Endothelial cell of umbilical vein (primary cell): Measurements from ENCODE around the gene USP34. TPM values are rescaled to one million over a fixed set of nuclear protein-coding genes. Genes with fewer than 3 reads are reported as not detected.

Source experiments
- BruUV-seq: library from RNA; stranded (reverse); fragments of 400-500 nt; replicated peaks from 2 replicates; lab custom pipeline; 2021; lab: Mats Ljungman, UMichigan
- CTCF ChIA-PET: fragments of 300-600, 350-600 bp; sonication (Branson Sonifier 250); formaldehyde crosslinking; loops from one replicate; lab custom pipeline; 2021; ENCODE audit warnings: antibody characterized with exemption, inconsistent platforms; lab: Charles Lee
- POLR2A ChIA-PET: fragments of 300-600, 350-600 bp; sonication (Branson Sonifier 250); formaldehyde crosslinking; loops from one replicate; lab custom pipeline; 2021; ENCODE audit warnings: antibody characterized with exemption, inconsistent platforms; lab: Charles Lee
- DNase-seq: peaks from one replicate; pipeline ENCODE4 v3.0.0-alpha.2; 2011; ENCODE audit warnings: low read depth, low spot score
- FAIRE-seq: peaks from 2 replicates; lab custom pipeline; 2011; peaks lifted over from hg19 to GRCh38; lab: Jason Lieb, UNC
- H2AFZ ChIP-seq: 2 replicates; pipeline ENCODE4 v1.6.0; 2012; ENCODE audit warnings: low read depth, low read length, control low read depth, inconsistent platforms
- H3K27ac ChIP-seq: 2 replicates; pipeline ENCODE4 v1.5.1; 2011; ENCODE audit warnings: low read depth, mild to moderate bottlenecking, control low read depth, low read length, moderate library complexity; ENCODE audit not compliant: insufficient read depth
- H3K27me3 ChIP-seq, 2 experiments: 2 replicates each; pipeline versions ENCODE4 v1.6.0 to v1.6.1; 2011; ENCODE audit warnings: low read length in 2 of 2, mixed read lengths in 1 of 2; ENCODE audit not compliant: control insufficient read depth in 2 of 2, insufficient read depth in 2 of 2
- H3K36me3 ChIP-seq, 2 experiments: 2 replicates in 1 of 2; 3 replicates in 1 of 2; pipeline ENCODE4 v1.5.1; 2011; ENCODE audit warnings: low read length in 2 of 2, mild to moderate bottlenecking in 1 of 2, moderate library complexity in 1 of 2; ENCODE audit not compliant: control insufficient read depth in 2 of 2, insufficient read depth in 2 of 2; ENCODE audit errors: extremely low read depth in 1 of 2
- H3K4me1 ChIP-seq: 3 replicates; pipeline ENCODE4 v1.5.1; 2011; ENCODE audit warnings: mild to moderate bottlenecking, low read length; ENCODE audit not compliant: control insufficient read depth, insufficient read depth; ENCODE audit errors: extremely low read depth
- H3K4me2 ChIP-seq: 2 replicates; pipeline ENCODE4 v1.6.1; 2011; ENCODE audit warnings: low read length, control low read depth, mixed read lengths; ENCODE audit not compliant: insufficient read depth
- H3K4me3 ChIP-seq, 3 experiments: fragments of 200-600 bp in 1 of 3; sonication (generic), shearing (Covaris generic) in 1 of 3; replicated peaks in 1 of 3; 2 replicates each; pipeline ENCODE4 v1.5.1; 2011 to 2016; ENCODE audit warnings: control low read depth in 3 of 3, low read length in 3 of 3, mild to moderate bottlenecking in 2 of 3, inconsistent platforms in 1 of 3, low read depth in 1 of 3, moderate library complexity in 1 of 3; ENCODE audit not compliant: insufficient read depth in 1 of 3
- H3K79me2 ChIP-seq: 2 replicates; pipeline ENCODE4 v1.6.0; 2012; ENCODE audit warnings: low read length, inconsistent platforms; ENCODE audit not compliant: control insufficient read depth, insufficient read depth
- H3K9ac ChIP-seq: replicated peaks from 2 replicates; pipeline ENCODE3; 2011; ENCODE audit warnings: low read length, control low read depth; ENCODE audit not compliant: insufficient read depth; ENCODE audit errors: extremely low read depth
- H3K9me1 ChIP-seq: replicated peaks from 3 replicates; pipeline ENCODE4 v1.6.0; 2011; ENCODE audit warnings: mild to moderate bottlenecking, low read length; ENCODE audit not compliant: control insufficient read depth, insufficient read depth; ENCODE audit errors: extremely low read depth
- H3K9me3 ChIP-seq: replicated peaks from 2 replicates; pipeline ENCODE4 v1.5.1; 2012; ENCODE audit warnings: low read length, inconsistent platforms; ENCODE audit not compliant: control insufficient read depth, insufficient read depth
- H4K20me1 ChIP-seq: replicated peaks from 2 replicates; pipeline ENCODE3; 2011; ENCODE audit warnings: mild to moderate bottlenecking, low read length; ENCODE audit not compliant: control insufficient read depth, insufficient read depth; ENCODE audit errors: extremely low read depth
- EZH2 ChIP-seq: IDR thresholded peaks from 2 replicates; pipeline ENCODE4 v1.6.1; 2012; ENCODE audit warnings: borderline replicate concordance, low read depth, mild to moderate bottlenecking, moderate library complexity, low read length, inconsistent platforms; ENCODE audit not compliant: severe bottlenecking
- FOS ChIP-seq: IDR thresholded peaks from 2 replicates; pipeline ENCODE4 v1.6.1; 2011; ENCODE audit warnings: mild to moderate bottlenecking, low read length, moderate library complexity, borderline replicate concordance; ENCODE audit not compliant: insufficient read depth
- GATA2 ChIP-seq: IDR thresholded peaks from 2 replicates; pipeline ENCODE4 v1.7.0; 2011; ENCODE audit warnings: low read depth, mild to moderate bottlenecking, moderate library complexity, mixed read lengths, low read length; ENCODE audit not compliant: insufficient read length, insufficient read depth
- JUN ChIP-seq: IDR thresholded peaks from 2 replicates; pipeline ENCODE4 v1.6.1; 2011; ENCODE audit warnings: borderline replicate concordance, low read depth; ENCODE audit not compliant: insufficient read length, insufficient read depth
- MAX ChIP-seq: IDR thresholded peaks from 2 replicates; pipeline ENCODE4 v1.6.1; 2011; ENCODE audit not compliant: insufficient read depth, insufficient read length
- MYC ChIP-seq: IDR thresholded peaks from one replicate; pipeline ENCODE4 v1.6.1; 2011; ENCODE audit warnings: mild to moderate bottlenecking, low read depth, low read length
- dilution Hi-C: fragments of 300-500 bp; cut with MboI; formaldehyde crosslinking; loops from one replicate; pipeline ENCODE4 v1.15.0; 2019; ENCODE audit warnings: low sequenced_read_pairs; ENCODE audit not compliant: extremely low pct_ligation_motif_present
- intact Hi-C: fragments of 100-400 bp; cut with micrococcal nuclease; formaldehyde crosslinking; loops from one replicate; pipeline ENCODE4 v1.10.0; 2022
- polyA plus RNA-seq, 4 experiments: library from polyadenylated mRNA; depleted of rRNA in 3 of 4; stranded (reverse) in 3 of 4; unstranded in 1 of 4; fragments of >200 nt; gene quantifications; 2 replicates each; pipeline versions ENCODE4 v1.2.1 to v1.2.3, GENCODE V29; 2011 to 2012; ENCODE audit warnings: missing spikeins in 1 of 4
- total RNA-seq: library from RNA; stranded (reverse); gene quantifications from 2 replicates; pipeline ENCODE4 v1.2.3, GENCODE V29; 2021
- TF ChIP-seq, protein P1 (sequence below), 2 donors: IDR thresholded peaks; 1 replicate in 1 of 2; 2 replicates in 1 of 2; pipeline ENCODE4 v1.5.1; 2011; ENCODE audit warnings: low read length in 2 of 2, mild to moderate bottlenecking in 2 of 2, moderate library complexity in 2 of 2, control low read depth in 1 of 2, inconsistent platforms in 1 of 2, low read depth in 1 of 2; ENCODE audit not compliant: insufficient read depth in 1 of 2; ENCODE audit errors: extremely low read depth in 1 of 2

USP34 gene
- total and polyA plus RNA-seq, 2 donors (not counting 3 experiments of a cell fraction or from before 2014, with no cell fraction given): 46.3 to 96.9 TPM

DNA sequence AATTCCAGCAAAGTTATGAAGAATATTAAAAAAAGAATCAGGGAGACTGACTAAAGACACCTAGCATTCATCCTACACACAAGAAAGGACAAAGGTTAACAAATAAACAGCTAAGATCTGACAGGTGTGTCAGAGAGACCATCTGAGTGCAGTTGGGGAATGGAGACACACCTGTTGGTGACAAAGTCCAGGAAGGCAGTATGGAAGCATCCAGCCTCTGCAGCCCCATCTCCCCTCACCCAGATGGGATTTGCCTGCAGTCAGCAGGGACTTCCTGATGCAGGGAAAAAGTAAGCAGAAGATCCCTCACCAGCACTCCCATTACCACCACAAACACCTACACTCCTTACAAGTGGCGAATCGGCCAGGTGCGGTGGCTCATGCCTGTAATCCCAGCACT is 37.9 kb downstream of the USP34 start:
- H3K9me3 ChIP-seq: no peaks in the 10 kb centered on the region
- no peak overlapping the region for H3K4me3 ChIP-seq
- H3K79me2 ChIP-seq: peaks cover 94% of the 10 kb centered on the region
- no peaks in the 10 kb centered on the region for H3K36me3 ChIP-seq
- no peak overlapping the region for H3K9ac ChIP-seq
- POLR2A ChIA-PET: no interaction called here
- H3K27ac ChIP-seq: no peak overlapping the region
- no peak for DNase-seq
- no peak overlapping the region for H3K4me2 ChIP-seq
- H3K9me1 ChIP-seq: no peaks in the 10 kb centered on the region
- TF ChIP-seq MAX: no peak
- TF ChIP-seq MYC: no peak
- no peak for TF ChIP-seq GATA2
- TF ChIP-seq EZH2: no peak
- TF ChIP-seq, protein P1, sequence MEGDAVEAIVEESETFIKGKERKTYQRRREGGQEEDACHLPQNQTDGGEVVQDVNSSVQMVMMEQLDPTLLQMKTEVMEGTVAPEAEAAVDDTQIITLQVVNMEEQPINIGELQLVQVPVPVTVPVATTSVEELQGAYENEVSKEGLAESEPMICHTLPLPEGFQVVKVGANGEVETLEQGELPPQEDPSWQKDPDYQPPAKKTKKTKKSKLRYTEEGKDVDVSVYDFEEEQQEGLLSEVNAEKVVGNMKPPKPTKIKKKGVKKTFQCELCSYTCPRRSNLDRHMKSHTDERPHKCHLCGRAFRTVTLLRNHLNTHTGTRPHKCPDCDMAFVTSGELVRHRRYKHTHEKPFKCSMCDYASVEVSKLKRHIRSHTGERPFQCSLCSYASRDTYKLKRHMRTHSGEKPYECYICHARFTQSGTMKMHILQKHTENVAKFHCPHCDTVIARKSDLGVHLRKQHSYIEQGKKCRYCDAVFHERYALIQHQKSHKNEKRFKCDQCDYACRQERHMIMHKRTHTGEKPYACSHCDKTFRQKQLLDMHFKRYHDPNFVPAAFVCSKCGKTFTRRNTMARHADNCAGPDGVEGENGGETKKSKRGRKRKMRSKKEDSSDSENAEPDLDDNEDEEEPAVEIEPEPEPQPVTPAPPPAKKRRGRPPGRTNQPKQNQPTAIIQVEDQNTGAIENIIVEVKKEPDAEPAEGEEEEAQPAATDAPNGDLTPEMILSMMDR (IDR thresholded peaks at IDR 0.05; ENCODE audit: extremely low read depth in 1 of 2, insufficient read depth in 1 of 2, low read depth in 1 of 2, low read length in 2 of 2): no peak
- TF ChIP-seq FOS: no peak
- TF ChIP-seq JUN: no peak
- H2AFZ ChIP-seq: no peak overlapping the region
- CTCF ChIA-PET: no interaction called here
- dilution Hi-C loops (no loop called here), intact Hi-C loops (no loop called here)
- no peak for FAIRE-seq
- BruUV-seq: no TSS peak
- no peaks in the 10 kb centered on the region for H3K27me3 ChIP-seq
- H3K4me1 ChIP-seq: no peaks in the 10 kb centered on the region
- H4K20me1 ChIP-seq: peaks cover 4% of the 10 kb centered on the region
